HG02798 (cell line): ENCODE results near the gene HEATR5A.
"Not testable (repeated sequence)": the region's sequence is repeated elsewhere in the genome, so short reads cannot be mapped to it uniquely, and the experiment has no call there.

Experiments
- ATAC-seq: cut with Tn5 transposase; IDR thresholded peaks from one replicate; pipeline ENCODE4 v1.9.1; 2021; ENCODE audit warnings: mild to moderate bottlenecking; ENCODE audit not compliant: unreplicated experiment, poor library complexity

Gene HEATR5A

GRCh38 chr14:31261859-31262731 lies 158.3 kb downstream of the HEATR5A start:
- no peak for ATAC-seq

- no peak for ATAC-seq
Observed at GRCh38 chr14:31261523-31261858, 158.9 kb downstream of the HEATR5A start.

- ATAC-seq, result not testable (repeated sequence)
Observed at GRCh38 chr14:31259040-31259435, 161.3 kb downstream of the HEATR5A start.

- no peak for ATAC-seq
Observed at GRCh38 chr14:31258427-31259039, 161.8 kb downstream of the HEATR5A start.

DNA sequence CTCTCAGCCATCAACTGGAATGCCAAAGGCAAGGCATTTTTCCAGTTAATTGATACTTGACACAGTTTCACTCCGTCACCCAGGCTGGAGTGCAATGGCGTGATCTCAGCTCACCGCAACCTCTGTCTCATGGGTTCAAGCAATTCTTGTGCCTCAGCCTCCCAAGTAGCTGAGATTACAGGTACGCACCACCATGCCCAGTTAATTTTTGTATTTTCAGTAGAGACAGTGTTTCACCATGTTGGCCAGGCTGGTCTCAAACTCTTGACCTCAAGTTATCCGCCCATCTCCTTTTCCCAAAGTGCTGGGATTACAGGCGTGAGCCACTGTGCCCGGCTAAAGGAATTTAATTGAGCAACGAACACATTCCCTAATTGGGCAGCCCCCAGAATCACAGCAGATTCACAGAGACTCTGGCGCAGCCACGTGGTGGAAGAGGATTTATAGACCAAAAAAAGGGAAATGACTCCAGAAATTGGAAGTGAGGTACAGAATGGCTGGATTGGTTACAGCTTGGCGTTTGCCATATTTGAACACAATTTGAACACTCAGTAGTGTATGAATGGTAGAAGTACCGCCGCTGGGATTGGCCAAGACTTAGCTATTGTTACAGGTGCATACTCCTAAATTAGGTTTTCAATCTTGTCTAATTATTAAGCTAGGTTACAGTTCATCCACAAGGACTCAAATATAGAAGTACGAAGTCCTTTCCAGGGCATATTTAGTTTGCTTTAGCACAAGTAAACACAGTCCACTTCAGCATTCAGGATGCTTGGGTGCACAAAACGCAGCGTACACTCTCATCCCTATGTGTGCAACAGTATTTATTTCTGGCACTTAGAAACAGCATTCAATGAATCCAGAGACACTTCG lies 162.6 kb downstream of the HEATR5A start:
- not testable (repeated sequence) for ATAC-seq

GRCh38 chr14:31257244-31257553 lies 163.2 kb downstream of the HEATR5A start:
- no peak for ATAC-seq

GRCh38 chr14:31256534-31257243 lies 163.7 kb downstream of the HEATR5A start:
- ATAC-seq, result no peak

- not testable (repeated sequence) for ATAC-seq
Observed at GRCh38 chr14:31255918-31256317, 164.4 kb downstream of the HEATR5A start.

DNA sequence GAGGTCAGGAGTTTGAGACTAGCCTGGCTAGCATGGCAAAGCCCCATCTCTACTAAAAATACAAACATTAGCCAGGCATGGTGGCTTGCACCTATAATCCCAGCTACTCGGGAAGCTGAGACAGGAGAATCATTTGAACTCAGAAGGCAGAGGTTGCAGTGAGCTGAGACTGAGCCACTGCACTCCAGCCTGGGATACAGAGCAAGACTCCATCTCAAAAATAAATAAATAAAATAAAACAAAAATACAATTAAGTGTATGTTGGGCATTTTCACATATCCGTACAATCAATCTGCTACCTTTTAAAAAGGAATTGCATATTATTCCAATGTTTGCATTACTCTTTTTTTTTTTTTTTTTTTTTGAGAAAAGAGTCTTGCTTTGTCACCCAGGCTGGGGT lies 165.1 kb downstream of the HEATR5A start:
- no peak for ATAC-seq

- no peak for ATAC-seq
Observed at GRCh38 chr14:31253746-31254471, 166.4 kb downstream of the HEATR5A start.

DNA sequence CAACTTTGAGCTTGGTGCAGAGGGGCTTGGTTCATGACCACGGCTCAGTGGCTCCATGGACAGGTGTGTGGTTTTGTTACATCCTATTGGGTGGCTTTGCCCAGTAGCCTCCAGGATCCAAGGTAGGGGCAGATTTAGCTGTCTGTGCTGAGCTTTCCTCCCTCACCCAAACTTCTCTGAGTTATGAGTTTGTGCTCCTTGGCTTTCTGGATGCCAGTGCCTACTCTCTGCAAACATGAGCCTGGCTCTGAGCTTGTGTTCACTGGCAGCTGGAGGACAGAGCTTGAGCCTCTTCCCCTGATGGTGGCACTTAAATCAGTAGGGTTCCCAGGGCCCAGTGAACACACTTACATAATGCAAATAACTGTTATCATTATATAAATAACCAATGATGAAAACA lies 167.5 kb downstream of the HEATR5A start:
- no peak for ATAC-seq

- ATAC-seq, result no peak
Observed at GRCh38 chr14:31251028-31251958, 169.1 kb downstream of the HEATR5A start.

- no peak for ATAC-seq
Observed at GRCh38 chr14:31244626-31245025, 175.7 kb downstream of the HEATR5A start.

DNA sequence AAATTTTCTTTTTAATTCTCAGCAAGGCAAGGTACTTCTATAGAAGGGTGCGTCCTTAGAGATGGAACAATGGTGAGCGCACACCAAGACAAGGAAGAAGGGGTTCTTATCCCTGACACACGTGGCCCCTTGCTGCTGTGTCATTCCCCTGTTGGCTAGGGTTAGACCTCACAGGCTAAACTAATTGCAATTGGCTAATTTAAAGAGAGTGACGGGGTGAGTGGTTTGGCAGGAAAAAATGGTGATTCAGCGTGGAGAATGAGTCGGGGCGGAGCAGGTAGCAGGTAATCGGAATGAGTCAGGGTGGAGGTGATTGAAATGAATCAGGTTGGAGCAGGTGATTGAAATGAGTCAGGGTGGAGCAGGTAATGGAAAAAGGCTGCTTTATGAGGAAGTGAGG lies 176.5 kb downstream of the HEATR5A start:
- ATAC-seq, result no peak

- not testable (repeated sequence) for ATAC-seq
Observed at GRCh38 chr14:31242161-31242940, 178.0 kb downstream of the HEATR5A start.
